Uterus (tissue), 4 donors: ENCODE results near the gene WFS1. TPM values are rescaled to one million over a fixed set of nuclear protein-coding genes. Genes with fewer than 3 reads are reported as not detected.

ENCODE experiments used
- DNase-seq, 2 donors: peaks; one replicate each; pipeline ENCODE4 v3.0.0-alpha.2; 2019 to 2020
- H3K27ac ChIP-seq, 2 donors: fragments of 200-600 bp; sonication (generic); 1 replicate in 1 of 2; 2 replicates in 1 of 2; pipeline ENCODE4 v1.5.1; 2016 to 2018
- H3K27me3 ChIP-seq, 2 donors: fragments of 200-600 bp; sonication (generic); one replicate each; pipeline ENCODE4 v1.5.1; 2018 to 2019; ENCODE audit warnings: control low read depth in 1 of 2
- H3K36me3 ChIP-seq, 2 donors: fragments of 200-600 bp; sonication (generic); one replicate each; pipeline ENCODE4 v1.5.1; 2019; ENCODE audit warnings: control low read depth in 1 of 2
- H3K4me1 ChIP-seq, 2 donors: fragments of 200-600 bp; sonication (generic); one replicate each; pipeline ENCODE4 v1.5.1; 2018 to 2019; ENCODE audit warnings: control low read depth in 1 of 2
- H3K4me3 ChIP-seq, 2 donors: fragments of 200-600 bp; sonication (generic); 1 replicate in 1 of 2; 2 replicates in 1 of 2; pipeline ENCODE4 v1.5.1; 2018 to 2019; ENCODE audit warnings: mild to moderate bottlenecking in 1 of 2
- H3K9me3 ChIP-seq, 2 donors: fragments of 200-600 bp; sonication (generic); one replicate each; pipeline ENCODE4 v1.5.1; 2019; ENCODE audit warnings: control low read depth in 1 of 2
- POLR2A ChIP-seq, 2 donors: fragments of 450-650 bp; IDR thresholded peaks; one replicate each; pipeline ENCODE4 v1.6.1; 2016; ENCODE audit warnings: antibody characterized with exemption in 2 of 2, mild to moderate bottlenecking in 1 of 2, moderate library complexity in 1 of 2
- intact Hi-C: fragments of 100-400 bp; cut with DNase I; formaldehyde crosslinking; loops from one replicate; pipeline ENCODE4 v1.15.1; 2023; ENCODE audit warnings: low total_unique reads
- total RNA-seq, 4 donors: library from RNA; depleted of rRNA in 3 of 4; stranded (reverse); fragments of >200 nt in 3 of 4; gene quantifications; one replicate each; pipeline versions ENCODE4 v1.1.0 to v1.2.4, GENCODE V29; 2014 to 2023
- TF ChIP-seq, protein P1 (sequence below), 4 experiments: fragments of 200-600 bp in 2 of 4; fragments of 450-650 bp in 2 of 4; sonication (generic) in 2 of 4; IDR thresholded peaks; one replicate each; pipeline ENCODE4 v1.5.1; 2016 to 2019; ENCODE audit warnings: antibody characterized with exemption in 4 of 4, mild to moderate bottlenecking in 2 of 4, moderate library complexity in 1 of 4
- donor health status: DM: yes; HTN: yes; CAD: no.

WFS1 gene
- total RNA-seq, 4 donors from 2014 or later = 27.5 to 118 (median 51.9) TPM

DNA sequence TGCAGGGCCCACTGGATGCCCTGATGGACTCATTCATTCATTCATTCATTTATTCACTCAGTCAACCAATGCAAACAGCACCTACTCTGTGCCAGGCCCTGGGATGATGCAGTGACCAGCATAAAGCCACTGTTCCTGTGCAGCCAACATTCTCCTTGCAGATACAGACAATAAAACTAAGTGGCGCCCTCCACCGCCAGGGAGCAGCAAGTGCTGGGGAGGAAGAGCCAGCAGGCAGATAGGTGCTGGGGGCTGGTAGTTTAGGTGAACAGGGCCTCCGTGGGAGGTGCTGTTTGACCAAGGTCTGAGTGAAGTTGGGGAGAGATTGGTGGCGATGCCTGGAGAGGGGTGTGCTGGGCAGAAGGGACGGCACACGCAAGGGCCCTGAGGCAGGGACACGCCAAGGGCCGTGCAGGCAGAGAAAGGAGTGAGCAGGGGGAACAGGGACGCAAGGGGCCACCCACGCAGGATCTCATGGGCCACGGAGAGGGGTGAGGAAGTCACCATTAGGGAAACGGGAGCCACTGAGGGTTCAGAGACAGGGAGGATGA, 65.5 kb downstream of the WFS1 start:
- intact Hi-C loops = loop anchor here (10.0 kb wide), 1 partner anchor 210 kb away; no protein-coding TSS in a partner anchor
- Histone ChIP-seq H3K27me3 (no peaks in the 10 kb centered on the region), H3K9me3 (no peaks in the 10 kb centered on the region), H3K4me3 (no peak overlapping the region), H3K4me1 (no peaks in the 10 kb centered on the region), H3K36me3 (no peaks in the 10 kb centered on the region), H3K27ac (no peak overlapping the region)
- TF ChIP-seq, protein P1, sequence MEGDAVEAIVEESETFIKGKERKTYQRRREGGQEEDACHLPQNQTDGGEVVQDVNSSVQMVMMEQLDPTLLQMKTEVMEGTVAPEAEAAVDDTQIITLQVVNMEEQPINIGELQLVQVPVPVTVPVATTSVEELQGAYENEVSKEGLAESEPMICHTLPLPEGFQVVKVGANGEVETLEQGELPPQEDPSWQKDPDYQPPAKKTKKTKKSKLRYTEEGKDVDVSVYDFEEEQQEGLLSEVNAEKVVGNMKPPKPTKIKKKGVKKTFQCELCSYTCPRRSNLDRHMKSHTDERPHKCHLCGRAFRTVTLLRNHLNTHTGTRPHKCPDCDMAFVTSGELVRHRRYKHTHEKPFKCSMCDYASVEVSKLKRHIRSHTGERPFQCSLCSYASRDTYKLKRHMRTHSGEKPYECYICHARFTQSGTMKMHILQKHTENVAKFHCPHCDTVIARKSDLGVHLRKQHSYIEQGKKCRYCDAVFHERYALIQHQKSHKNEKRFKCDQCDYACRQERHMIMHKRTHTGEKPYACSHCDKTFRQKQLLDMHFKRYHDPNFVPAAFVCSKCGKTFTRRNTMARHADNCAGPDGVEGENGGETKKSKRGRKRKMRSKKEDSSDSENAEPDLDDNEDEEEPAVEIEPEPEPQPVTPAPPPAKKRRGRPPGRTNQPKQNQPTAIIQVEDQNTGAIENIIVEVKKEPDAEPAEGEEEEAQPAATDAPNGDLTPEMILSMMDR (IDR thresholded peaks at IDR 0.05) = no peak
- no peak for DNase-seq

DNA sequence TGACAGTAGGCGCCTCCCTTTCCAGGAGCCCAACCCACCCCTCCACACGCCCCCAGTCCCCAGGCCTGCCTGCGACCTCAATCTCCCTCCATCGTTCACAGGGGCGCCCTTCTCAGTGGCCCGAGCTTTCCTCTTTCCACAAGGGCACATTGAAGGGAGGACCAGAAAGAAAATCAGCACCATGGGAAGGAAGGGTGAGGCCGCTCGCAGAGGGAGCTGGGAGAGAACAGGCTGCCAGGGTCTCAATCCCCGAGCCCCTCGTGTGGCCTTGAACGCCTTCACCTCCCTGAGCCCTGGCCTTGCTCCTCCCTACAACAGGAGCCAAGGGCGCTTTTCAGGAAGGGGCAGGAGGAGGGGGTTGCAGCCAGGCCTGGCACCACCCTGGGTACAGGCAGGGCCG, 66.5 kb downstream of the WFS1 start:
- Histone ChIP-seq H3K27me3 (no peaks in the 10 kb centered on the region), H3K4me3 (no peak overlapping the region), H3K9me3 (no peaks in the 10 kb centered on the region), H3K27ac (no peak overlapping the region), H3K4me1 (no peaks in the 10 kb centered on the region), H3K36me3 (no peaks in the 10 kb centered on the region)
- no peak for TF ChIP-seq POLR2A (IDR thresholded peaks at IDR 0.05)
- TF ChIP-seq, protein P1 (IDR thresholded peaks at IDR 0.05) = no peak
- no peak for DNase-seq
- intact Hi-C loops = loop anchor here (10.0 kb wide), 1 partner anchor 209 kb away; no protein-coding TSS in a partner anchor

DNA sequence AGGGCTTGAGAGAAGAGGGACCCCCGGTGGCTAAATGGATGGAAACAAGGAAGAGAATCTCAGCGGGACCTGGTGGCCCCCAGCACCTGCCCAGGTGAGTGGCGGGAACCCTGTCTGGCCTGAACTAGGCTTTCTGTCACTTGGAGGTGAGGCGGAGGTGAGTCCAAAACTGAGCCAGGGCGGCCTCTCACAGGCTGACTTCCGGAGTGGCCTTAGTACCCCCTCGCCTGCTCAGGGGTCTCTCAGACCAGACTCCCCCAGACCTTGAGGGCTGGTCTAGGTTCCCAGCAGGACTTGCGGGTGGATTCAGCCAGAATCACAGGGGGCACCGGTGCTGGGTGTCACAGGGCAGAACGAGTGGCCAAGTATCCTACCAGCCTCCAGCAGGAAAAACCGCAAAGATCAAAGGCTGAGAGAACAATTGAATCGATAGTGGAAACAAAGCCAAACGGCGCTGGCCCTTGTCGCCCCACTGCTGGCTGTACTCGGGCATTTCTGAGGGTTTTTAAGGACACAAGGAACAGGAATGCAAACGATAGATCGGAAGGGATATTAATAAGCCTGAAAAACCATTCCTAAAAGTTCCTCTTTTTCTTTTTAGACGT, 67.8 kb downstream of the WFS1 start:
- Histone ChIP-seq H3K36me3 (no peaks in the 10 kb centered on the region), H3K27me3 (no peaks in the 10 kb centered on the region), H3K4me1 (no peaks in the 10 kb centered on the region), H3K4me3 (no peak overlapping the region), H3K9me3 (no peaks in the 10 kb centered on the region), H3K27ac (no peak overlapping the region)
- DNase-seq = no peak
- no peak for TF ChIP-seq POLR2A (IDR thresholded peaks at IDR 0.05)
- TF ChIP-seq, protein P1 (IDR thresholded peaks at IDR 0.05) = no peak
- intact Hi-C loops = loop anchor here (10.0 kb wide), 1 partner anchor 207 kb away; no protein-coding TSS in a partner anchor

DNA sequence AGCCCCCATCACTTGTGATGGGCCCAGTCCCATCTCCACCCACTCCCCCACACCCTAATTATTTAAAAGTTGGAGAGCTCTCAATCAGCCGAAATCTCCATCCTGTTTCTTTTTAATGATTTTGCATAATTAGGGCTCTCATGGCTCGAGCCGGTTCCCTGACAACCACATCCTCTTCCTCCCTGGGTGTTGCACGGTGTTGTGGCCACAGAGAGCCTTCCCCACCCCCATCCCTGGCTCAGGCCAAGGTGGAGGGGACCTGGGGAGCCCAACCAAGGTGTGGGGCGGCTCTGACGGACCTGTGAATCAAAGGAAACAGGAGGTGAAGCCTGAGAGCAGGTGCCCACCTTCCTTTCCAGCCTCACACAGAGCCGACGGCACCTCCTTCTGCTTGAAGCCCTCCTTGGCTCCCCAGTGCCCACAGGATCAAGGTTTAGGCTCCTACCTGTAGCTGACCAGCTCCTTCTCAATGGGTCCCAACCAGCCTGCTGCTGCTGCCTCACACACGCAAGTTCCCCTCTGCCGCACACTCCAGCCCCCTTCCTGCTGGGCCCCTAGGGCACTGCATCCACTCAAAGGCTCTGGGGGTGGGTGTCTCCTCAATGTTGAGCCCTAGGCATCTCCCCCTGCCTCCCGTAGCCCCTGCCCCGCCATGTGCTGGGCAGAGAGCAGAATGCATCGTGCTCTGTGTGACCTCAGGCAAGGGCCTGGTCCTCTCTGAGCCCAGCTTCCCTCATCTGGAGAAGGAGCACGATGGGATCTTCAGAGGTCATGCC, 68.7 kb downstream of the WFS1 start:
- H3K27ac ChIP-seq = no peak overlapping the region
- H3K9me3 ChIP-seq = no peaks in the 10 kb centered on the region
- no peaks in the 10 kb centered on the region for H3K4me1 ChIP-seq
- intact Hi-C loops = loop anchor here (10.0 kb wide), 1 partner anchor 206 kb away; no protein-coding TSS in a partner anchor
- no peaks in the 10 kb centered on the region for H3K27me3 ChIP-seq
- no peak for DNase-seq
- H3K36me3 ChIP-seq = no peaks in the 10 kb centered on the region
- TF ChIP-seq POLR2A (IDR thresholded peaks at IDR 0.05) = no peak
- TF ChIP-seq, protein P1 (IDR thresholded peaks at IDR 0.05) = no peak
- H3K4me3 ChIP-seq = no peak overlapping the region
